ENCODE data around the gene CXCL3.

Gene CXCL3

GRCh38 chr4:74055096-74055495, 16.6 kb upstream of the CXCL3 start:
- no peak for DNase-seq

- no peak for DNase-seq
These were observed 16.1 kb upstream of the CXCL3 start for GRCh38 chr4:74054483-74055047.

- no peak for DNase-seq
These were observed 8.7 kb upstream of the CXCL3 start for GRCh38 chr4:74047152-74047551.

GRCh38 chr4:74045772-74046171, 7.3 kb upstream of the CXCL3 start:
- DNase-seq, result no peak

- no peak for DNase-seq
These were observed 6.8 kb upstream of the CXCL3 start for GRCh38 chr4:74045247-74045646.

GRCh38 chr4:74044677-74045076, 6.2 kb upstream of the CXCL3 start:
- DNase-seq, result no peak

- no peak for DNase-seq
These were observed 4.2 kb upstream of the CXCL3 start for GRCh38 chr4:74042681-74043080.

GRCh38 chr4:74041418-74041817, 2.9 kb upstream of the CXCL3 start:
- no peak for DNase-seq

GRCh38 chr4:74039315-74039763, 850 bp upstream of the CXCL3 start:
- DNase-seq, result no peak

GRCh38 chr4:74038086-74038424, 434 bp downstream of the CXCL3 start:
- DNase-seq, result no peak

GRCh38 chr4:74037076-74037955, 1.2 kb downstream of the CXCL3 start:
- DNase-seq, result no peak

GRCh38 chr4:74033739-74034138, 4.8 kb downstream of the CXCL3 start:
- DNase-seq, result no peak

- no peak for DNase-seq
These were observed 6.4 kb downstream of the CXCL3 start for GRCh38 chr4:74032064-74032463.

- DNase-seq, result no peak
These were observed 6.9 kb downstream of the CXCL3 start for GRCh38 chr4:74031576-74031975.

- no peak for DNase-seq
These were observed 8.2 kb downstream of the CXCL3 start for GRCh38 chr4:74030285-74030684.

- no peak for DNase-seq
These were observed 10.0 kb downstream of the CXCL3 start for GRCh38 chr4:74028504-74028903.

- no peak for DNase-seq
These were observed 14.8 kb downstream of the CXCL3 start for GRCh38 chr4:74023709-74024108.

GRCh38 chr4:74021601-74022000, 16.9 kb downstream of the CXCL3 start:
- no peak for DNase-seq

GRCh38 chr4:74018771-74019170, 19.7 kb downstream of the CXCL3 start:
- no peak for DNase-seq

- DNase-seq, result no peak
These were observed 20.4 kb downstream of the CXCL3 start for GRCh38 chr4:74018116-74018515.

GRCh38 chr4:74016068-74016467, 22.4 kb downstream of the CXCL3 start:
- no peak for DNase-seq

GRCh38 chr4:74015126-74015780, 23.2 kb downstream of the CXCL3 start:
- DNase-seq, result no peak

GRCh38 chr4:74014332-74014731, 24.2 kb downstream of the CXCL3 start:
- DNase-seq, result no peak

GRCh38 chr4:74013264-74013663, 25.2 kb downstream of the CXCL3 start:
- DNase-seq, result no peak
